BE2C (cell line): ENCODE measurements around the gene MRPL58.

ENCODE experiments used
- DNase-seq: peaks from one replicate; pipeline ENCODE4 v3.0.0-alpha.2; 2020
- H3K27me3 ChIP-seq: fragments of 250-450 bp; sonication (Bioruptor Pico); 2 replicates; pipeline ENCODE4 v1.5.1; 2020; ENCODE audit warnings: mild to moderate bottlenecking
- H3K36me3 ChIP-seq: fragments of 250-450 bp; sonication (Bioruptor Pico); 2 replicates; pipeline ENCODE4 v1.5.1; 2020; ENCODE audit warnings: mild to moderate bottlenecking
- H3K4me1 ChIP-seq: fragments of 250-450 bp; sonication (Bioruptor Pico); 2 replicates; pipeline ENCODE4 v1.5.1; 2020
- H3K4me3 ChIP-seq: 2 replicates; pipeline ENCODE4 v1.5.1; 2011; ENCODE audit warnings: low read depth, low read length
- H3K9me3 ChIP-seq: fragments of 250-450 bp; sonication (Bioruptor Pico); 2 replicates; pipeline ENCODE4 v1.5.1; 2020
- CTCF ChIP-seq: IDR thresholded peaks from 2 replicates; pipeline ENCODE4 v1.5.1; 2012; ENCODE audit warnings: mild to moderate bottlenecking, low read depth, low read length

Gene MRPL58

GRCh38 chr17:75008373-75008772 lies 4.1 kb upstream of the MRPL58 start:
- Histone ChIP-seq H3K36me3 (peaks cover 6% of the 10 kb centered on the region; the same call in 1 of the 2 replicates), H3K27me3 (no peaks in the 10 kb centered on the region), H3K9me3 (no peaks in the 10 kb centered on the region), H3K4me3 (no peak overlapping the region), H3K4me1 (peaks cover 9% of the 10 kb centered on the region)
- TF ChIP-seq CTCF: no peak
- no peak for DNase-seq

GRCh38 chr17:75009139-75009724 lies 3.2 kb upstream of the MRPL58 start:
- H3K27me3 ChIP-seq: no peaks in the 10 kb centered on the region
- H3K36me3 ChIP-seq: no peaks in the 10 kb centered on the region
- no peak for DNase-seq
- no peaks in the 10 kb centered on the region for H3K9me3 ChIP-seq
- peaks cover 9% of the 10 kb centered on the region for H3K4me1 ChIP-seq
- no peak overlapping the region for H3K4me3 ChIP-seq
- no peak for TF ChIP-seq CTCF

GRCh38 chr17:75010683-75011400 lies 1.6 kb upstream of the MRPL58 start:
- TF ChIP-seq CTCF: no peak
- peak overlapping the region; percentile 88 for H3K4me3 ChIP-seq
- H3K27me3 ChIP-seq: no peaks in the 10 kb centered on the region
- H3K36me3 ChIP-seq: no peaks in the 10 kb centered on the region
- peaks cover 9% of the 10 kb centered on the region for H3K4me1 ChIP-seq
- DNase-seq: peak; percentile 90
- H3K9me3 ChIP-seq: no peaks in the 10 kb centered on the region

- peaks cover 9% of the 10 kb centered on the region for H3K4me1 ChIP-seq
- TF ChIP-seq CTCF: no peak
- no peaks in the 10 kb centered on the region for H3K9me3 ChIP-seq
- DNase-seq: peak; percentile 74
- H3K27me3 ChIP-seq: no peaks in the 10 kb centered on the region
- peak overlapping the region; percentile 88 for H3K4me3 ChIP-seq
- no peaks in the 10 kb centered on the region for H3K36me3 ChIP-seq
These were observed 922 bp upstream of the MRPL58 start for GRCh38 chr17:75011401-75012095.

- Histone ChIP-seq H3K4me3 (peak overlapping the region; percentile 88), H3K4me1 (peaks cover 9% of the 10 kb centered on the region), H3K9me3 (no peaks in the 10 kb centered on the region), H3K36me3 (no peaks in the 10 kb centered on the region), H3K27me3 (no peaks in the 10 kb centered on the region)
- no peak for DNase-seq
- TF ChIP-seq CTCF: no peak
These were observed 449 bp upstream of the MRPL58 start for GRCh38 chr17:75012096-75012345.

GRCh38 chr17:75013092-75013559 lies 656 bp downstream of the MRPL58 start:
- peaks cover 9% of the 10 kb centered on the region for H3K4me1 ChIP-seq
- H3K9me3 ChIP-seq: no peaks in the 10 kb centered on the region
- peak overlapping the region; percentile 88 for H3K4me3 ChIP-seq
- no peaks in the 10 kb centered on the region for H3K27me3 ChIP-seq
- TF ChIP-seq CTCF: no peak
- H3K36me3 ChIP-seq: no peaks in the 10 kb centered on the region
- no peak for DNase-seq
